K562 (cell line): Measurements from ENCODE around the gene CCDC70. TPM values are rescaled to one million over a fixed set of nuclear protein-coding genes. Genes with fewer than 3 reads are reported as not detected.

ENCODE experiments used
- ATAC-seq: fragments of 200-7000 bp; cut with Tn5 transposase; 3 replicates; pipeline ENCODE4 v1.9.1; 2020; ENCODE audit warnings: moderate library complexity
- BruUV-seq: library from RNA; stranded (reverse); fragments of 400-500 nt; replicated peaks from 2 replicates; lab custom pipeline; 2021; lab: Mats Ljungman, UMichigan
- CTCF ChIA-PET: fragments of 300-600 bp; formaldehyde crosslinking; extraction: SDS; loops from one replicate; lab custom pipeline; 2021; ENCODE audit warnings: low intra/inter-chr PET ratio; lab: Yijun Ruan, JAX
- POLR2A ChIA-PET: fragments of 300-600, 350-650 bp; sonication (Branson Sonifier 250); formaldehyde crosslinking; extraction: SDS; loops from one replicate; lab custom pipeline; 2021; ENCODE audit warnings: antibody characterized with exemption, inconsistent platforms; lab: Yijun Ruan, JAX
- DNase-seq, 4 experiments: peaks; one replicate each; pipeline versions ENCODE4 v3.0.0 to v3.0.0-alpha.2; 2011 to 2018; ENCODE audit warnings: low spot score in 3 of 4, mixed read lengths in 3 of 4; ENCODE audit errors: extremely low read depth in 1 of 4
- FAIRE-seq: peaks from 2 replicates; lab custom pipeline; 2011; peaks lifted over from hg19 to GRCh38; lab: Jason Lieb, UNC
- H2AFZ ChIP-seq: 2 replicates; pipeline ENCODE4 v1.6.0; 2011; ENCODE audit warnings: low read depth, low read length, control low read depth, inconsistent platforms
- H3K27ac ChIP-seq: fragments of 200-600 bp; 3 replicates; pipeline ENCODE4 v1.8.0; 2011; ENCODE audit warnings: low read depth, mild to moderate bottlenecking, control low read depth, inconsistent platforms, low read length, moderate library complexity, mixed read lengths; ENCODE audit errors: extremely low read depth
- H3K27me3 ChIP-seq, 2 experiments: fragments of 300-600 bp in 1 of 2; 2 replicates in 1 of 2; 3 replicates in 1 of 2; pipeline versions ENCODE4 v1.6.0 to v1.8.0; 2011; ENCODE audit warnings: inconsistent platforms in 2 of 2, low read length in 2 of 2, mild to moderate bottlenecking in 1 of 2, mixed read lengths in 1 of 2, moderate library complexity in 1 of 2; ENCODE audit not compliant: control insufficient read depth in 2 of 2, insufficient read depth in 2 of 2
- H3K36me3 ChIP-seq: fragments of 300-600 bp; 3 replicates; pipeline ENCODE4 v1.8.0; 2011; ENCODE audit warnings: mild to moderate bottlenecking, low read length, inconsistent platforms; ENCODE audit not compliant: control insufficient read depth, insufficient read depth
- H3K4me1 ChIP-seq, 2 experiments: fragments of 200-600 bp in 1 of 2; replicated peaks in 1 of 2; 2 replicates in 1 of 2; 3 replicates in 1 of 2; pipeline versions ENCODE4 v1.5.1 to v1.8.0; 2011; ENCODE audit warnings: inconsistent platforms in 2 of 2, low read length in 2 of 2, mild to moderate bottlenecking in 1 of 2, mixed read lengths in 1 of 2, moderate library complexity in 1 of 2; ENCODE audit not compliant: control insufficient read depth in 2 of 2, insufficient read depth in 2 of 2
- H3K4me2 ChIP-seq: 2 replicates; pipeline ENCODE4 v1.6.1; 2011; ENCODE audit warnings: low read length, control low read depth, inconsistent platforms, mixed read lengths; ENCODE audit not compliant: insufficient read depth
- H3K4me3 ChIP-seq: fragments of 200-600 bp; sonication (generic), shearing (Covaris generic); 2 replicates; pipeline ENCODE4 v1.5.1; 2016; ENCODE audit warnings: control low read depth, inconsistent platforms
- H3K79me2 ChIP-seq: fragments of 200-600 bp; 3 replicates; pipeline ENCODE4 v1.8.0; 2011; ENCODE audit warnings: low read length, inconsistent platforms; ENCODE audit not compliant: control insufficient read depth, insufficient read depth
- H3K9ac ChIP-seq, 2 experiments: 2 replicates each; pipeline versions ENCODE4 v1.6.0 to v1.6.1; 2011; ENCODE audit warnings: low read depth in 2 of 2, low read length in 2 of 2, control low read depth in 1 of 2, inconsistent platforms in 1 of 2, mild to moderate bottlenecking in 1 of 2, mixed read lengths in 1 of 2; ENCODE audit not compliant: insufficient read depth in 1 of 2
- H3K9me1 ChIP-seq: one replicate; pipeline ENCODE4 v1.6.0; 2011; ENCODE audit warnings: inconsistent platforms, mild to moderate bottlenecking, low read length, moderate library complexity; ENCODE audit not compliant: control insufficient read depth, insufficient read depth
- H3K9me3 ChIP-seq: replicated peaks from 2 replicates; pipeline ENCODE4 v1.5.1; 2011; ENCODE audit warnings: low read depth, low read length, inconsistent platforms; ENCODE audit not compliant: control insufficient read depth, insufficient read depth
- H4K20me1 ChIP-seq: replicated peaks from 2 replicates; pipeline ENCODE4 v1.6.1; 2011; ENCODE audit warnings: low read length, inconsistent platforms, mixed read lengths; ENCODE audit not compliant: control insufficient read depth, insufficient read depth
- BRF1 ChIP-seq: IDR thresholded peaks from 3 replicates; pipeline ENCODE4 v1.6.1; 2011; ENCODE audit warnings: borderline replicate concordance, mild to moderate bottlenecking; ENCODE audit not compliant: insufficient read length; ENCODE audit errors: extremely low read depth
- CTBP1 ChIP-seq: fragments of 450-650 bp; IDR thresholded peaks from 2 replicates; pipeline ENCODE4 v1.6.1; 2016; ENCODE audit warnings: borderline replicate concordance
- CTCFL ChIP-seq: IDR thresholded peaks from 2 replicates; pipeline ENCODE4 v1.6.1; 2011; ENCODE audit warnings: borderline replicate concordance, low read depth, mild to moderate bottlenecking, moderate library complexity, low read length; ENCODE audit not compliant: insufficient read depth, poor library complexity, severe bottlenecking
- HCFC1 ChIP-seq: IDR thresholded peaks from 2 replicates; pipeline ENCODE4 v1.6.1; 2012; ENCODE audit warnings: low read depth, low read length, improper control_type of control experiment
- LCOR ChIP-seq: sonication (generic); formaldehyde crosslinking; IDR thresholded peaks from 2 replicates; pipeline ENCODE4 v1.8.0; 2022; ENCODE audit warnings: mild to moderate bottlenecking, missing genetic modification reagents
- MYNN ChIP-seq, 2 experiments: sonication (generic); formaldehyde crosslinking in 1 of 2; IDR thresholded peaks; 2 replicates each; pipeline versions ENCODE4 v1.5.0 to v1.6.1; 2016 to 2020; ENCODE audit warnings: antibody characterized with exemption in 1 of 2, missing genetic modification reagents in 1 of 2
- NELFE ChIP-seq: IDR thresholded peaks from 2 replicates; pipeline ENCODE4 v1.6.1; 2011; ENCODE audit warnings: mild to moderate bottlenecking; ENCODE audit not compliant: insufficient read depth, insufficient read length
- NONO ChIP-seq, 2 experiments: fragments of 200-400 bp in 1 of 2; fragments of 450-650 bp in 1 of 2; formaldehyde crosslinking in 1 of 2; IDR thresholded peaks; 2 replicates each; pipeline ENCODE4 v1.6.1; 2017; ENCODE audit warnings: low read depth in 2 of 2, mild to moderate bottlenecking in 2 of 2, moderate library complexity in 2 of 2, low read length in 1 of 2
- RBM22 ChIP-seq: fragments of 200-400 bp; formaldehyde crosslinking; IDR thresholded peaks from 2 replicates; pipeline ENCODE4 v1.6.1; 2018; ENCODE audit warnings: low read length, low read depth; ENCODE audit not compliant: poor library complexity, severe bottlenecking
- TCFL5 ChIP-seq: fragments of 250-450 bp; sonication (Bioruptor Pico); conservative IDR thresholded peaks from 2 replicates; pipeline ENCODE4 v1.6.1; 2021; ENCODE audit warnings: mild to moderate bottlenecking, moderate library complexity, matching md5 sums
- ZFP30 ChIP-seq: fragments of 250-450 bp; sonication (Bioruptor Pico); IDR thresholded peaks from 2 replicates; pipeline ENCODE4 v1.8.0; 2022; ENCODE audit warnings: moderate library complexity, mild to moderate bottlenecking, inconsistent platforms, borderline replicate concordance
- ZNF12 ChIP-seq: sonication (generic); formaldehyde crosslinking; IDR thresholded peaks from 2 replicates; pipeline ENCODE4 v1.4.0; 2020; ENCODE audit warnings: mild to moderate bottlenecking, missing genetic modification reagents
- ZNF224 ChIP-seq: sonication (generic); formaldehyde crosslinking; IDR thresholded peaks from 2 replicates; pipeline ENCODE4 v1.8.0; 2022; ENCODE audit warnings: mild to moderate bottlenecking, missing genetic modification reagents
- ZNF324 ChIP-seq: fragments of 250-450 bp; sonication (Bioruptor Pico); IDR thresholded peaks from 2 replicates; pipeline ENCODE4 v1.4.0; 2020; ENCODE audit warnings: mild to moderate bottlenecking
- ZNF347 ChIP-seq: fragments of 450-650 bp; formaldehyde crosslinking; IDR thresholded peaks from 2 replicates; pipeline ENCODE4 v1.4.0; 2020; ENCODE audit warnings: low read depth, mild to moderate bottlenecking, moderate library complexity
- WGBS: fragments of 100-300 bp; shearing (Covaris generic); methylation state at CpG from one replicate; pipeline ENCODE4 v1.1.6; 2016; ENCODE audit warnings: low coverage, mixed read lengths; ENCODE audit not compliant: insufficient coverage; ENCODE audit errors: missing lambda C conversion rate; 5-methylcytosine and 5-hydroxymethylcytosine counted together
- in situ Hi-C: fragments of 300-500 bp; cut with MboI; formaldehyde crosslinking; loops from 4 replicates; pipeline ENCODE4 v1.15.0; 2018; ENCODE audit warnings: inconsistent platforms, mixed read lengths
- intact Hi-C: fragments of 100-400 bp; cut with micrococcal nuclease; formaldehyde crosslinking; loops from 2 replicates; pipeline ENCODE4 v1.14.2; 2022
- polyA plus RNA-seq, 8 experiments: library from polyadenylated mRNA; depleted of rRNA in 4 of 8; stranded (reverse) in 5 of 8; unstranded in 3 of 8; fragments of >200 nt; fragmentation: Nextera tagmentation in 2 of 8; fragmentation: Illumina TruSeq in 1 of 8; extraction: Ambion mirVana in 2 of 8; extraction: Trizol in 1 of 8; gene quantifications; 2 replicates each; pipeline versions ENCODE4 v1.2.1 to v1.2.3, GENCODE V29; 2011 to 2014; ENCODE audit warnings: inconsistent platforms in 1 of 8, missing spikeins in 1 of 8
- total RNA-seq, 7 experiments: library from RNA; depleted of rRNA in 6 of 7; stranded (reverse); fragments of >200 nt in 6 of 7; fragmentation: Illumina TruSeq in 2 of 7; extraction: Trizol in 2 of 7; gene quantifications; 2 replicates each; pipeline versions ENCODE4 v1.2.1 to v1.2.3, GENCODE V29; 2011 to 2021; ENCODE audit warnings: low replicate concordance in 1 of 7
- TF ChIP-seq, protein P1 (sequence below), 2 experiments: fragments of 250-450 bp in 1 of 2; fragments of 450-650 bp in 1 of 2; sonication (Bioruptor Pico) in 1 of 2; IDR thresholded peaks; 2 replicates each; pipeline versions ENCODE4 v1.6.1 to v1.8.0; 2016 to 2021; ENCODE audit warnings: mild to moderate bottlenecking in 2 of 2, moderate library complexity in 2 of 2, missing compliant biosample characterization in 1 of 2, missing genetic modification characterization in 1 of 2

Gene CCDC70
- total and polyA plus RNA-seq, 9 of the 15 experiments (the other 6 are each of a cell fraction or from before 2014, with no cell fraction given): not detected

DNA sequence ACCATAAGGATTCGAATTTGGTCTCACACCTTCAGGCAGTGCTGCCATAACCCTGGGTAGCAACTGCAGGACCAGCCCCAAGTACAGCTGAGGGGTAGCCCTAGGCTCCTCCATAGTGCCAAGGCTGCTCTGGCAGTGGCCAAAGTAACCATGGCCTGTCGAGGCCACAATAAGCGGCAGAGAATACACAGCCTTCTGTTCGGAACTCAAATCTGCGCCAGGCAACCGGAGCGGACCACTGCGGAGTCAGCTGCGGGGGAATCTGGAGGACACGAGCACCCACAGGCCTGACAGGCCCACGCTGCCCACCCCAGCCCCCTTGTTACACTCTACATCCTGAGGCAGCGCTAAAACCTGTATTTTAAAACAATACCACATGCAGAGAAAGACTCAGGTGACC lies 48.7 kb downstream of the CCDC70 start (continued):
- TF ChIP-seq ZNF347 (CRISPR knock-in tag) (no peak), ZNF324 (CRISPR knock-in tag) (no peak), MYNN (IDR thresholded peaks at IDR 0.05) (no peak), MYNN (CRISPR knock-in tag; IDR thresholded peaks at IDR 0.05) (no peak), LCOR (CRISPR knock-in tag) (no peak), ZFP30 (no peak)

DNA sequence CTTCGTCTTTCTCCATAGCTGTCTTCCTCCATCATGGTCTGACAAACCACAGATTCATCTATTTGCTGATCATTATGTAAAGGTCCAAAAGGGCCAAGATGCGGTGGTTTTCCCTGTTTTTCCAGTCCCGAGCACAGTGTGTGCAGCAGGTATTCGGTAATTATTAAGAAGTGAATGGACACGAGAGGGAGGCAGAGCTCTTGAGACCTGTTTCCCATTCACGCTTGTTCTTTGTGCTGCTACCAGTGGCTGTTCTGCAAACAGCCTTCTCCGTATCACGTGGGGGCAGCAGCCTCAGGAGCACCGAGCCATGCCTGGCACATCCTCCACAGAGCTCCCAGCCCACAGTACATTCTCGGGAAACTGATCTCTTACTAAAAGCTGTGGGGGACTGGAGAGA lies 50.3 kb downstream of the CCDC70 start:
- WGBS: 88% methylated on average over 9 of the region's 10 CpGs
- no peak overlapping the region for H2AFZ ChIP-seq
- FAIRE-seq: no peak
- POLR2A ChIA-PET: no interaction called here
- H3K79me2 ChIP-seq: no peaks in the 10 kb centered on the region
- H3K9ac ChIP-seq: no peak overlapping the region
- H4K20me1 ChIP-seq: no peaks in the 10 kb centered on the region
- no peak for ATAC-seq
- no peaks in the 10 kb centered on the region for H3K27me3 ChIP-seq
- no peaks in the 10 kb centered on the region for H3K4me1 ChIP-seq
- H3K27ac ChIP-seq: no peak overlapping the region
- DNase-seq: no peak
- BruUV-seq: no TSS peak
- TF ChIP-seq, protein P1, sequence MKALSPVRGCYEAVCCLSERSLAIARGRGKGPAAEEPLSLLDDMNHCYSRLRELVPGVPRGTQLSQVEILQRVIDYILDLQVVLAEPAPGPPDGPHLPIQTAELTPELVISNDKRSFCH (CRISPR knock-in tag; IDR thresholded peaks at IDR 0.05): no peak
- TF ChIP-seq, protein P1 (tag; IDR thresholded peaks at IDR 0.05): no peak
- TF ChIP-seq RBM22 (no peak), TCFL5 (no peak), CTBP1 (no peak), ZNF12 (no peak), NONO (IDR thresholded peaks at IDR 0.05; ENCODE audit: low read depth in 2 of 2, low read length in 1 of 2) (no peak), ZNF224 (CRISPR knock-in tag) (no peak), BRF1 (no peak), HCFC1 (no peak), CTCFL (no peak), NELFE (no peak)
- H3K9me1 ChIP-seq: peaks cover 3% of the 10 kb centered on the region
- in situ Hi-C loops: no loop called here
- H3K4me2 ChIP-seq: no peak overlapping the region
- CTCF ChIA-PET: interaction anchor here (0.6 kb wide), 1 partner anchor 215 kb away, joined by 4 read pairs; no protein-coding TSS in a partner anchor
- H3K4me3 ChIP-seq: no peak overlapping the region
- no peaks in the 10 kb centered on the region; the same call in 2 of the 3 replicates for H3K36me3 ChIP-seq
- intact Hi-C loops: no loop called here
- no peaks in the 10 kb centered on the region for H3K9me3 ChIP-seq
